B cell (primary cell): Measurements from ENCODE around the gene MRPL34. TPM values are rescaled to one million over a fixed set of nuclear protein-coding genes. Genes with fewer than 3 reads are reported as not detected.

Experiments used
- ATAC-seq: fragments of 200-7000 bp; cut with Tn5 transposase; one replicate; pipeline ENCODE4 v1.10.0; 2021; ENCODE audit warnings: low read depth, mild to moderate bottlenecking, moderate number of reproducible peaks, moderate library complexity
- CTCF ChIA-PET: fragments of 350-600 bp; sonication (Branson Sonifier 250); formaldehyde crosslinking; loops from one replicate; lab custom pipeline; 2021; ENCODE audit warnings: antibody characterized with exemption, inconsistent platforms; lab: Charles Lee
- POLR2A ChIA-PET: fragments of 350-600 bp; sonication (Branson Sonifier 250); formaldehyde crosslinking; loops from one replicate; lab custom pipeline; 2021; ENCODE audit warnings: antibody characterized with exemption; lab: Charles Lee
- DNase-seq: peaks from one replicate; pipeline ENCODE4 v3.0.0; 2013
- H2AFZ ChIP-seq: 2 replicates; pipeline ENCODE4 v1.6.1; 2012; ENCODE audit warnings: mild to moderate bottlenecking, low read depth, low read length; ENCODE audit not compliant: insufficient read depth, poor library complexity, severe bottlenecking
- H3K27ac ChIP-seq, 2 donors: 1 replicate in 1 of 2; 2 replicates in 1 of 2; pipeline ENCODE4 v1.5.1; 2012 to 2013; ENCODE audit warnings: low read length in 2 of 2, mild to moderate bottlenecking in 2 of 2, moderate library complexity in 1 of 2
- H3K27me3 ChIP-seq, 4 experiments: fragments of 200-600 bp in 1 of 4; sonication (generic) in 1 of 4; replicated peaks in 1 of 4; 1 replicate in 2 of 4; 2 replicates in 2 of 4; pipeline versions ENCODE4 v1.6.1 to v1.7.0; 2013 to 2016; ENCODE audit warnings: low read length in 3 of 4, mild to moderate bottlenecking in 2 of 4, mixed read lengths in 1 of 4, moderate library complexity in 1 of 4; ENCODE audit not compliant: insufficient read depth in 4 of 4, control insufficient read depth in 3 of 4; ENCODE audit errors: control extremely low read depth in 1 of 4
- H3K36me3 ChIP-seq, 2 experiments: replicated peaks in 1 of 2; 1 replicate in 1 of 2; 2 replicates in 1 of 2; pipeline versions ENCODE4 v1.6.1 to v1.7.1; 2013; ENCODE audit warnings: low read length in 1 of 2; ENCODE audit not compliant: insufficient read depth in 2 of 2, control insufficient read depth in 1 of 2; ENCODE audit errors: control extremely low read depth in 1 of 2, extremely low read depth in 1 of 2
- H3K4me1 ChIP-seq, 2 donors: fragments of 200-600 bp in 1 of 2; sonication (generic) in 1 of 2; 1 replicate in 1 of 2; 2 replicates in 1 of 2; pipeline versions ENCODE4 v1.5.1 to v1.6.1; 2013 to 2017; ENCODE audit warnings: low read length in 2 of 2; ENCODE audit not compliant: control insufficient read depth in 2 of 2, insufficient read depth in 2 of 2
- H3K4me2 ChIP-seq: replicated peaks from 2 replicates; pipeline ENCODE3; 2012; ENCODE audit warnings: mild to moderate bottlenecking, low read depth, low read length; ENCODE audit not compliant: poor library complexity, severe bottlenecking
- H3K4me3 ChIP-seq, 5 experiments: fragments of 200-600 bp in 1 of 5; sonication (generic) in 1 of 5; 1 replicate in 3 of 5; 2 replicates in 2 of 5; pipeline versions ENCODE4 v1.5.1 to v1.7.0; 2011 to 2016; ENCODE audit warnings: low read length in 4 of 5, mild to moderate bottlenecking in 4 of 5, low read depth in 2 of 5, control low read depth in 1 of 5, moderate library complexity in 1 of 5; ENCODE audit not compliant: insufficient read depth in 1 of 5; ENCODE audit errors: control extremely low read depth in 1 of 5, extremely low read depth in 1 of 5
- H3K79me2 ChIP-seq: fragments of 200-600 bp; sonication (generic); one replicate; pipeline ENCODE4 v1.6.0; 2016; ENCODE audit warnings: low read length; ENCODE audit not compliant: control insufficient read depth, insufficient read depth
- H3K9ac ChIP-seq: fragments of 200-600 bp; sonication (generic); 2 replicates; pipeline ENCODE4 v1.6.1; 2017; ENCODE audit warnings: mild to moderate bottlenecking, low read length, moderate library complexity
- H3K9me3 ChIP-seq, 3 donors: one replicate each; pipeline versions ENCODE4 v1.6.1 to v1.7.1; 2013; ENCODE audit warnings: low read length in 2 of 3; ENCODE audit not compliant: control insufficient read depth in 2 of 3, insufficient read depth in 1 of 3; ENCODE audit errors: control extremely low read depth in 1 of 3
- H4K20me1 ChIP-seq: 2 replicates; pipeline ENCODE4 v1.6.0; 2012; ENCODE audit warnings: mild to moderate bottlenecking, low read length; ENCODE audit not compliant: insufficient read depth, control insufficient read depth, poor library complexity, severe bottlenecking
- H3K27ac Mint-ChIP-seq: one replicate; pipeline ENCODE4 v1.8.0; 2021; ENCODE audit warnings: mixed read lengths
- H3K27me3 Mint-ChIP-seq: one replicate; pipeline ENCODE4 v1.8.0; 2021; ENCODE audit warnings: mixed read lengths
- H3K4me1 Mint-ChIP-seq: one replicate; pipeline ENCODE4 v1.8.0; 2021; ENCODE audit warnings: mixed read lengths
- H3K4me3 Mint-ChIP-seq: one replicate; pipeline ENCODE4 v1.8.0; 2021; ENCODE audit warnings: mixed read lengths
- H3K9me3 Mint-ChIP-seq: one replicate; pipeline ENCODE4 v1.8.0; 2022; ENCODE audit warnings: mixed read lengths; ENCODE audit not compliant: insufficient read depth
- CTCF ChIP-seq: fragments of 200-600 bp; IDR thresholded peaks from one replicate; pipeline ENCODE4 v1.8.0; 2022; ENCODE audit warnings: antibody characterized with exemption, mild to moderate bottlenecking
- EZH2 ChIP-seq: IDR thresholded peaks from 2 replicates; pipeline ENCODE4 v1.6.1; 2012; ENCODE audit warnings: borderline replicate concordance, low read depth, mild to moderate bottlenecking, moderate library complexity, low read length; ENCODE audit not compliant: insufficient read depth, poor library complexity, severe bottlenecking
- WGBS: methylation state at CpG from one replicate; pipeline ENCODE4 v1.1.5; 2013; ENCODE audit warnings: missing lambda C conversion rate; ENCODE audit not compliant: insufficient coverage; 5-methylcytosine and 5-hydroxymethylcytosine counted together
- intact Hi-C: fragments of 100-400 bp; cut with micrococcal nuclease; formaldehyde crosslinking; loops from one replicate; pipeline ENCODE4 v1.10.0; 2022
- polyA plus RNA-seq: library from polyadenylated mRNA; depleted of rRNA; stranded (reverse); fragments of >200 nt; gene quantifications from 2 replicates; pipeline ENCODE4 v1.2.3, GENCODE V29; 2012
- total RNA-seq, 2 donors: library from RNA; stranded (reverse); fragments of 120-200 nt in 1 of 2; gene quantifications; 1 replicate in 1 of 2; 2 replicates in 1 of 2; pipeline versions ENCODE4 v1.2.3 to v1.2.4, GENCODE V29; 2013 to 2022

The MRPL34 gene
- total and polyA plus RNA-seq, 2 donors (not counting 1 experiment from before 2014, with no cell fraction given): 16.5 to 45.7 TPM

- Histone ChIP-seq H3K27me3 (peaks cover 0 to 25% (median 1%) of the 10 kb centered on the region in 4 experiments), H3K79me2 (no peaks in the 10 kb centered on the region), H3K4me3 (no peak overlapping the region), H3K9me3 (peaks cover 0 to 10% (median 0%) of the 10 kb centered on the region in 3 donors), H4K20me1 (no peaks in the 10 kb centered on the region), H3K4me1 (peaks cover 25 to 28% of the 10 kb centered on the region in 2 donors), H3K9ac (no peak overlapping the region), H3K4me2 (peak overlapping the region; percentile 9), H3K36me3 (no peaks in the 10 kb centered on the region), H2AFZ (no peak overlapping the region), H3K27ac (no peak overlapping the region)
- WGBS: 93% methylated on average over 23 of the region's 24 CpGs
- CTCF ChIA-PET: no interaction called here
- no peak overlapping the region for H3K27ac Mint-ChIP-seq
- TF ChIP-seq EZH2 (no peak), CTCF (no peak)
- H3K9me3 Mint-ChIP-seq: no peaks in the 10 kb centered on the region
- H3K27me3 Mint-ChIP-seq: peaks cover 6% of the 10 kb centered on the region
- POLR2A ChIA-PET: interaction anchor here (1.0 kb wide), 1 partner anchor 25 kb away, joined by 8 read pairs; the partner anchor contains the start of gene MRPL34
- DNase-seq (no peak), ATAC-seq (no peak)
- intact Hi-C loops: no loop called here
- peak overlapping the region; percentile 60 for H3K4me3 Mint-ChIP-seq
- peaks cover 29% of the 10 kb centered on the region for H3K4me1 Mint-ChIP-seq
Measured at GRCh38 chr19:17330262-17331044, 24.8 kb downstream of the MRPL34 start.

- TF ChIP-seq CTCF: no peak
- no peak overlapping the region for H2AFZ ChIP-seq
- H3K4me3 ChIP-seq: no peak overlapping the region
- peaks cover 6% of the 10 kb centered on the region for H3K27me3 Mint-ChIP-seq
- H3K9ac ChIP-seq: no peak overlapping the region
- no peak overlapping the region for H3K27ac Mint-ChIP-seq
- no peak for ATAC-seq
- no peaks in the 10 kb centered on the region for H3K36me3 ChIP-seq
- peak; percentile 29 for DNase-seq
- peaks cover 30% of the 10 kb centered on the region for H3K4me1 Mint-ChIP-seq
- WGBS: 88% methylated on average over 11 of the region's 13 CpGs
- intact Hi-C loops: no loop called here
- peaks cover 0 to 10% (median 0%) of the 10 kb centered on the region in 3 donors for H3K9me3 ChIP-seq
- CTCF ChIA-PET: interaction anchor here (1.2 kb wide), 1 partner anchor 55 kb away, joined by 3 read pairs; no protein-coding TSS in a partner anchor
- no peak overlapping the region for H3K4me2 ChIP-seq
- H3K79me2 ChIP-seq: no peaks in the 10 kb centered on the region
- peaks cover 0 to 25% (median 1%) of the 10 kb centered on the region in 4 experiments for H3K27me3 ChIP-seq
- H3K9me3 Mint-ChIP-seq: no peaks in the 10 kb centered on the region
- H3K27ac ChIP-seq: no peak overlapping the region
- H3K4me1 ChIP-seq: peaks cover 25 to 28% of the 10 kb centered on the region in 2 donors
- peak overlapping the region; percentile 46 for H3K4me3 Mint-ChIP-seq
- POLR2A ChIA-PET: no interaction called here
- no peaks in the 10 kb centered on the region for H4K20me1 ChIP-seq
Measured at GRCh38 chr19:17331045-17331558, 25.4 kb downstream of the MRPL34 start.
